Measurements from ENCODE around the gene DCP1B.

DCP1B gene

DNA sequence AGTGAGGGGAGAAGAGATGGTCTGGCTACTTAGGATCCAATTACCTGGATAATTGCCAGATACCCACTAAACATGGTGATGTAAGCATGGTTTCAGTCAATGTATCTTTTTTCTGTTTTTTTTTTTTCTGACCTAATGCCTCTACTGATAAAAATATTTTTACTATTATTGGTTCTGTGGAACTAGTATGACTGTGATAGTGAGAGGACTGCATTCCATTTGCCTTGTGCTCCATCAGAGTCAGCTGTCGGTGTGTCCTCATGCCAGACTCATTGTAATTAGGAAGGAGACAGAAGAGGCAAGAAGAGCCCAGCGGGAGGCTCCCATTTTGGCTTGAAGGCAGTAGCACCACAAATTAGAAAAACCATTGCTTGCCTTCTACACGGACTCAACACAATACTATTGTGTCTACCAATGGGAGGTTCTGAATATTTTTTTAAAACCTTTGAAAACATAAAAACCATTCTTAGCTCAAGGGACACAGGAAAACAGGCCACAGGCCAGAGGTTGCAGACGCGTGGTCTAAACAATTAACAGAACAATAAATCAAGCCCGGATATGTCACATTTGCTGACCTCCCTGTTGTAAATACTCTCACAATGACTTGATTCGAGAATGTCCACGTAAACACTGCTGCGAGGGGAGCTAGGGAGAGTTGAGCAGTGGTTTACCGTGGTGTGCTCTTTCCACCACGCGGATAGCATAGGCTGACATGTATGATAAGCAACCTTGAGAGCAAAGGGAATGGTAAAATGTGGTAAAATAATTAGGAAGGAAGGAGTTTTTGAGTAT, 13.5 kb upstream of the DCP1B start:
- DNase-seq, result no peak

GRCh38 chr12:2016862-2017545, 12.7 kb upstream of the DCP1B start:
- DNase-seq, result no peak

DNA sequence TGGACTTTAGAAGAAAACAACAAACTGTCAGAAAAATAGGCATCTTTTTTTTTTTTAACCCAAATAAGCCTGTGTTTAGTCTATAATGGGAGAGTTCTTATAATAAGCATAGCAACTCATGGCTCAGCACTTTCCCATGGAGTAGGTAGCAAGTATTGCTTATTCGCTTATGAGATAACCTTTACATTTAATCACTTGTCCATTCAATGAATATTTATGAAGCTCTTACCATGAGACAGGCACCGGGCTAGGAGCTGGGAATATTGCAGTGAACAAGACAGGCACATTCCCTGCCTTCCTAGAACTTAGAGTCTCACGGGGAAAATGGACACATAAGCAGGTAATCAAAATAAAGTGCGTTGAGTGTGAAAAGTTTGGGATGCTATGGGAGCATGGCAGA, 10.0 kb upstream of the DCP1B start:
- DNase-seq, result no peak

GRCh38 chr12:2013527-2014223, 9.4 kb upstream of the DCP1B start:
- no peak for DNase-seq

- no peak for DNase-seq
Observed at GRCh38 chr12:2013086-2013485, 8.8 kb upstream of the DCP1B start.

DNA sequence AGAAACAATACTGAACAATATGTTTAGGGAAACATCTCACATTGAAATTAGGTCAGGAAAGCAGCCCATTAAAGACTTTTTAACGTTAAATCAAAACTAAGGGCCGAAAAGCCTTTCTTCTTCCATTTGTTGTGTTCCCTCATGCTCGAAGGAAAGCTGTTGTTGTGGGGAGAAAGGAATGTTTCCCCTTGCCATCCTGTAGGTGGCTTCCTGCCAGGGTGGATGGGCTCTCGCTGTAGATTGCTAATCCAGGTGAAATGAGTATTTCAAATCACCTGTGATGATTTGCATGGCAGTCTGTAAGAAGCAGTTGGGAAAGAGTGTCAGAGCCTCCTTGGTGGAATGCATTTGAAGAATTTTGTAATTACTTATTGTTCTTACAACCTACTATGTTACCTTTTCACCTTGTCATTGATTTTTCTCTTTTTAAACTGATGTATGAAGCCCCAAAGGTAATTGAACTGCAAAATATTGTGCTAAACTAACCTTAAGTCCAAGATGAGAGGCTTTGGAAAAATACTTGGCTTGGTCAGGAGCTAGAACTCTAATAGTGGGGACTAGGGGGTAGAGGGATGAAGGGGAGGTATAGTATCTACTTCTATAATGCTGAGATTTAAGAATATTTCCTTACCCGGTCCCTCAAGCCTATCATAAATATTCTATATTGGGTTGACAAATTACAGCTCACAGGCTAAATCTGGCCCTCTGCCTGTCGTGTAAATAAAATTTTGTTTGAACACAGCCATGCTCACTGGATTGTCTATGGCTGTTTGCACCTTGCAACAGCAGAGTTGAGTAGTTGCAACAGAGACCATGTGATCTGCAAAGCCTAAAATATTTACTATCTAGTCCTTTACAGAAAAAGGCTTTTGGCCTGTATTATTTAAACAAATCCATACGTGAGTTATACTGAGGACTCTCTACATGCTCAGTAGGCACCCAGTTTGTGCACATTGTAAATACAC, 7.7 kb upstream of the DCP1B start:
- DNase-seq, result no peak

- no peak for DNase-seq
Observed at GRCh38 chr12:2009623-2010022, 5.4 kb upstream of the DCP1B start.

DNA sequence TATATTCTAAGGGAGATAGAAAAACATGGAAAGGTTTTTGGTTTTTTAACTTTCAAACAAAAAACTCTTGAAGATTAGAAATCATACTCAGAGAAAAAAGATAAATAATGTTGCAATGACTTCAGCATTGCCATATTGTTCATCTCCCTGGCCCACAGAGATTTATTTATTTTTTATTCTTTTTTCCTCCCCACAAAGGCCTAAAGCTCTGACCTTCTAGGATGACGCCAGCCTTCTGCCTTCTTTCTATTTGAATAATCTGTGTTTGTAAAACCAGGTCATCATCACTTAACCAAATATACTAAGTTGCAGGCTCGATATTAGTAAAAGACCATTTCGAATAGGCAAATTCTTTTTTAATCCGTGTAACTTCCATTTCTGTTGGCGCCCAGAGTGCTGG, 4.4 kb upstream of the DCP1B start:
- no peak for DNase-seq

GRCh38 chr12:2003676-2004112, 563 bp downstream of the DCP1B start:
- DNase-seq, result no peak

GRCh38 chr12:1995205-1995896, 8.9 kb downstream of the DCP1B start:
- no peak for DNase-seq

GRCh38 chr12:1994429-1995143, 9.7 kb downstream of the DCP1B start:
- DNase-seq, result no peak

DNA sequence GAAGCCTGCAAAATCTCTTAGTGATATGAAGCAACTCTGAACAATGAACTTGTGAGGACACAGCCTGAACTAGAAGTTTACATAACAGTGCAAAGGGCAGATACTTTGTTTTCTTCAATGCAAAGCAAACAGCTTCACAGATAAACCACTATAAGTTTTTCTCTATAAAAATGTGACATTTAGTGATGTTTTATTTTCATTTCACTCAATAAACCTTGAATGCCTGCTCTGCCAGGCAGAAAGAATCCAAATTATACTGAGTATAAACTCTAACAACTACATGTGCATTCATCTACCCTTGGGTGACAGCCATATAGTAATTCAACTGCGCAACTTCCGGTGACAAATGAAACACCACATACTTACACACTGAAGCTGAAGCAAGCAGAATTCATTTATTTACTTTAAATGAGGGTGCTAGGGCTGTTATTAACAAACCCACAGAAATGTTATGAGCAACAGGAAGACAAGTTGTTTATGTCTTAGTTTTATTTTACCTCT, 10.3 kb downstream of the DCP1B start:
- no peak for DNase-seq

GRCh38 chr12:1993341-1993740, 10.9 kb downstream of the DCP1B start:
- no peak for DNase-seq

- no peak for DNase-seq
Observed at GRCh38 chr12:1992732-1993131, 11.5 kb downstream of the DCP1B start.

DNA sequence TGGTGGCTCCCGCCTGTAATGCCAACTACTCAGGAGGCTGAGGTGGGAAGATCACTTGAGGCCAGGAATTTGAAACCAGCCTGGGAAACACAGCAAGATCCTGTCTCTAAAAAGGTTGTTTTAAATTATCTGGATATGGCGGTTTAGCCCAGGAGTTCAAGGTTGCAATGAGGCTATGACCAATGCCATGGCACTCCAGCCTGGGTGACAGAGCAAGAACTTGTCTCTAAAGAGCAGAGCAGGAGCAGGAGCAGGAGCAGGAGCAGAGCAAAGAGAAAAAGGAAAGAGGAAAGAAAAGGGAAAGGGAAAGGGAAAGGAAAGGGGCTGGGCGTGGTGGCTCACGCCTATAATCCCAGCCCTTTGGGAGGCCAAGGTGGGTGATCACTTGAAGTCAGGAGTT, 15.1 kb downstream of the DCP1B start:
- DNase-seq, result no peak

DNA sequence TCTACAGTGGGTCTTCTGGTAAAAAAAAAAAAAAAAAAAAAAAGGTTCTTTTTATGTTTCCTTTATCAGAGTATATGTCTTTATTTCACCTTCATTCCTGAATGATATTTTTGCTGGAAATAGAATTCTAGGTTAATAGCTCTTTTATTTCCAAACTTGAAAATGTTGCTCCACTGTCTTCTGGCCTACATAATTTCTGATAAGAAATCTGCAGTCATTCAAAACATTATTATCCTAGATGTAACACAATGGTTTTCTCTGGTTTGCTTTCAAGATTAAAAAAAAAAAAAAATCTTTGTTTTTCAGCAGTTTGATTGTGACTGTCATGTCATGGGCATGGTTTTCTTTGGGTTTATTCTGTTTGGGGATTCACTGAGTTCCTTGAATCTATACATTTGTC, 19.5 kb downstream of the DCP1B start:
- no peak for DNase-seq

DNA sequence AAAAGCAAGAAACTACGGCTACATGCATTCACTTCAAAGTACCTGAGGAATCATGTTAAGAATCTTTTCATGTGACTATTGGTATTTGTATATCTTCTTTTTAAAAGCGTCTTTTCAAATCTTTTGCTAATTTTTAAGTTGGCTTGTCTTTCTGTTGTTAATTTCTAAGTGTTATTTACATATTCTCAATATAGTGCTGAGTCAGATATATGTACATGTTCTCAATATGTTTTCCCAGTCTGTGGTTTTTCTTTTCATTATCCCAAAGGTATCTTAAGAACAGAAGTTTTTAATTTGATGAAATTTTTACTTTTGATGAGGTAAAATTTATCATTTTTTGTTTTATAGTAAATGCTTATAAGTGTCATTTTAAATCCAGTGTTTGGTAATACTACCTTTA, 24.0 kb downstream of the DCP1B start:
- DNase-seq, result no peak

GRCh38 chr12:1978078-1978862, 26.0 kb downstream of the DCP1B start:
- no peak for DNase-seq

GRCh38 chr12:1977588-1977987, 26.7 kb downstream of the DCP1B start:
- DNase-seq, result no peak

- no peak for DNase-seq
Observed at GRCh38 chr12:1977109-1977508, 27.1 kb downstream of the DCP1B start.
